PFSK-1 (cell line): ENCODE data around the gene SYTL2.

Source experiments
- FOXP2 ChIP-seq: optimal IDR thresholded peaks from 2 replicates; pipeline ENCODE3; 2011; ENCODE audit warnings: borderline replicate concordance, control low read depth, inconsistent platforms; ENCODE audit not compliant: insufficient read depth; ENCODE audit errors: extremely low read length, extremely low read depth
- POLR2AphosphoS5 ChIP-seq: IDR thresholded peaks from 2 replicates; pipeline ENCODE4 v1.6.1; 2012; ENCODE audit warnings: low read depth, mild to moderate bottlenecking, control low read depth, low read length, moderate library complexity
- SIN3A ChIP-seq: IDR thresholded peaks from 2 replicates; pipeline ENCODE4 v1.6.1; 2012; ENCODE audit warnings: mild to moderate bottlenecking, low read length, moderate library complexity, borderline replicate concordance; ENCODE audit not compliant: insufficient read depth
- TAF1 ChIP-seq: IDR thresholded peaks from 2 replicates; pipeline ENCODE4 v1.6.1; 2012; ENCODE audit warnings: low read length, control low read depth, borderline replicate concordance; ENCODE audit not compliant: insufficient read depth
- TF ChIP-seq, protein P1 (sequence below), 2 experiments: IDR thresholded peaks; 2 replicates each; pipeline versions ENCODE4 v1.6.1 to v1.8.0; 2011 to 2012; ENCODE audit warnings: low read depth in 2 of 2, low read length in 2 of 2, control low read depth in 1 of 2, inconsistent platforms in 1 of 2, mild to moderate bottlenecking in 1 of 2, moderate library complexity in 1 of 2; ENCODE audit not compliant: insufficient read depth in 1 of 2

The SYTL2 gene

DNA sequence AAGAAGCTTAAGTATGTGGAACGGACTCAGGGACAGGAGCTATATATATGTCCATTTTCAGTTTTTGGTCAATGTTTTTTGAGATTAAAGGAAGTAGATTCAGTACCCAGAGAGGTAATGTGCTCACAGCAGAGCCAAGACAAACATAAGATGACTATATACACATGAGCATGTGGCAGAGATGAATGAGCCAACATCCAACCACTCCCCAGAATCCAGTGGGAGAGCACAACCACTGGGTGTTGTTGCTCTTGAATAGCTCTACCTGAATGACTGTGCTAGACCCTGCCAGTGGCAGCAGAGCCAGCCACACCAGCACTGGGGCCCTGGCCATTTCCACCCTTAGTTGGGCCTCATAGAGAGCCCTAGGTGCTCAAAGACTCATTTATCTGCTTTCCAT is 10.7 kb upstream of the SYTL2 start:
- TF ChIP-seq, protein P1, sequence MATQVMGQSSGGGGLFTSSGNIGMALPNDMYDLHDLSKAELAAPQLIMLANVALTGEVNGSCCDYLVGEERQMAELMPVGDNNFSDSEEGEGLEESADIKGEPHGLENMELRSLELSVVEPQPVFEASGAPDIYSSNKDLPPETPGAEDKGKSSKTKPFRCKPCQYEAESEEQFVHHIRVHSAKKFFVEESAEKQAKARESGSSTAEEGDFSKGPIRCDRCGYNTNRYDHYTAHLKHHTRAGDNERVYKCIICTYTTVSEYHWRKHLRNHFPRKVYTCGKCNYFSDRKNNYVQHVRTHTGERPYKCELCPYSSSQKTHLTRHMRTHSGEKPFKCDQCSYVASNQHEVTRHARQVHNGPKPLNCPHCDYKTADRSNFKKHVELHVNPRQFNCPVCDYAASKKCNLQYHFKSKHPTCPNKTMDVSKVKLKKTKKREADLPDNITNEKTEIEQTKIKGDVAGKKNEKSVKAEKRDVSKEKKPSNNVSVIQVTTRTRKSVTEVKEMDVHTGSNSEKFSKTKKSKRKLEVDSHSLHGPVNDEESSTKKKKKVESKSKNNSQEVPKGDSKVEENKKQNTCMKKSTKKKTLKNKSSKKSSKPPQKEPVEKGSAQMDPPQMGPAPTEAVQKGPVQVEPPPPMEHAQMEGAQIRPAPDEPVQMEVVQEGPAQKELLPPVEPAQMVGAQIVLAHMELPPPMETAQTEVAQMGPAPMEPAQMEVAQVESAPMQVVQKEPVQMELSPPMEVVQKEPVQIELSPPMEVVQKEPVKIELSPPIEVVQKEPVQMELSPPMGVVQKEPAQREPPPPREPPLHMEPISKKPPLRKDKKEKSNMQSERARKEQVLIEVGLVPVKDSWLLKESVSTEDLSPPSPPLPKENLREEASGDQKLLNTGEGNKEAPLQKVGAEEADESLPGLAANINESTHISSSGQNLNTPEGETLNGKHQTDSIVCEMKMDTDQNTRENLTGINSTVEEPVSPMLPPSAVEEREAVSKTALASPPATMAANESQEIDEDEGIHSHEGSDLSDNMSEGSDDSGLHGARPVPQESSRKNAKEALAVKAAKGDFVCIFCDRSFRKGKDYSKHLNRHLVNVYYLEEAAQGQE (IDR thresholded peaks at IDR 0.05; ENCODE audit: insufficient read depth in 1 of 2, low read depth in 2 of 2, low read length in 2 of 2), result no peak
- TF ChIP-seq TAF1 (no peak), FOXP2 (no peak), POLR2AphosphoS5 (no peak), SIN3A (no peak)

DNA sequence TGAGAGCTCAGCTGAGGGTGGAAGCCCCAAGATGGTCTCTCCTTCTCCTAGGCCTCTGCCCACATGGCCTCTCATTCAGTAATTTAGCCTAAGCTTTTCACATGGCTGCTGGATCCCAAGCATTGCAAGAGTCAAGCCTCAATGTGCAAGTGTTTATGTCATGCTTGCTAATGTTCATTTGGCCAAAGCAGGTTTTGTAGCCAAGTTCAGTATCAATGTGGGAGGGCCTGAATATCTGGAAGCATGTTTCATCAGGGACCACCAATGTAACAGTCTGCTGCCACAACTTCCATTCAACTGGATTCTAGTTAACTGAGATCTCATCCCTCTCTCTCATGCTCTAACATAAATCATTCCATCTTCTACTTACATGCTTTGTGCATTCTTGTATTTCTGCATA is 8.5 kb upstream of the SYTL2 start:
- TF ChIP-seq TAF1 (no peak), FOXP2 (no peak), SIN3A (no peak), POLR2AphosphoS5 (no peak)
- TF ChIP-seq, protein P1 (IDR thresholded peaks at IDR 0.05; ENCODE audit: insufficient read depth in 1 of 2, low read depth in 2 of 2, low read length in 2 of 2), result no peak

DNA sequence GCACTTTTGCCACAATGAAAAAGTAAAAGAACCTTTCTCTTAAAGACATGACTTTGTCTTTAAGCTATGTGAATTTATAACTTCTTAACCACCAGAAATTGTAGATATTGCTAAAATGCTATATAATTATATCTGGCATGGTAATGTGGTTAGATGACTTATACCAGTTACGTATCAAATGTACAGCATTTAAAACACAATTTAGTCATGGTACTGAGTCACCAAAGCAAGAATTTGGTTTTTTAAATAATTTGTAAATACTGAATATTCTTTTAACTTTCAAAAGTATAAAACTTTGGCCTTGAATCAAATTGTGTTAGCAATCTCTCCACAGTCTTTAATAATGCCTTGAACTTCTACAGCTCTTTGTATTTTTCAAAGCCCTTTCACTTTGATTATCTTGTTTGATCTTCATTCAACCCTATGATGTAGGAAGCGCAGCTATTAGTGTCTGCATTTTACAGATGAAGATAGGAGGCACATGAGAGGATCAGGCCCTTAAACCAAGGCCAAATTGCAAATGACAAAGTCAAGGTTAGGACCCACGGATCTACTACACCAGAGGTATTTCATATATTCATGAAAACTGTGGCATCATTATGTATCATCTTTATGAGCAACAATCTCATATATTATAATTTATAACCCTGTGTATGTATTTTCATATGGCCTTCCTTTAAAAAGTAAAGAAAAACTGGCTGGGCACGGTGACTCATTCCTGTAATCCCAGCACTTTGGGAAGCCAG is 4.4 kb upstream of the SYTL2 start:
- TF ChIP-seq TAF1 (no peak), SIN3A (no peak), POLR2AphosphoS5 (no peak), FOXP2 (no peak)
- TF ChIP-seq, protein P1 (IDR thresholded peaks at IDR 0.05; ENCODE audit: insufficient read depth in 1 of 2, low read depth in 2 of 2, low read length in 2 of 2), result no peak

DNA sequence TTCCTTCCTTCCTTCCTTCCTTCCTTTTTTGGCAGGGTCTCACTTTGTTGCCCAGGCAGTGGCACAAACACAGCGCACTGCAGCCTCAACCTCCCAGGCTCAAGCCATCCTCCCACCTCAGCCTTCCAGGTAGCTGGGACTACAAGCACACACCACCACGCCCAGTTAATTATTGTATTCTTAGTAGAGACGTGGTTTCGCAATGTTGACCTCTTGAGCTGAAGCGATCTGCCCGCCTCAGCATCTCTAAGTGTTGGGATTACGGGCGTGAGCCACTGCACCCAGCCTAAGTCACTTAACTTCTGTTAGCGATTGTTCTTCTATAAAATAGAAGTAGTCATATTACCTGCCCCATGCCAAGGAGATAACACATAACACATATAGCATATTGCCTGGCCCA is 2.8 kb upstream of the SYTL2 start:
- TF ChIP-seq SIN3A (no peak), FOXP2 (no peak)

DNA sequence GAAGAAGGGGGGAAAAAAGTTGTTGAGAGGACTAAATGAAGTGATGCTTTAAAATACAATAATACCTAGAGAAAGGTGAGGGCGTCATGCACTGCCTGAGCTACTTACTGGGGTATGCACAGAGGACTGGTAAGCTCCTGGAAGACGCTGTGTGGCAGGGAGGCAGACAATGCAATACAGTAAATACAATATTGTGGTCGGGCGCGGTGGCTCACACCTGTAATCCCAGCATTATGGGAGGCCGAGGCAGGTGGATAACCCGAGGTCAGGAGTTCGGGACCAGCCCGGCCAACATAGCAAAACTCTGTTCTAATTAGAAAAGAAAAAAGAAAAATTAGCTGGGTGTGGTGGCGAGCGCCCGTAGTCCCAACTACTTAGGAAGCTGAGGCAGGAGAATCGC is 683 bp upstream of the SYTL2 start:
- TF ChIP-seq FOXP2, result no peak
- no peak for TF ChIP-seq POLR2AphosphoS5
- TF ChIP-seq, protein P1 (IDR thresholded peaks at IDR 0.05; ENCODE audit: insufficient read depth in 1 of 2, low read depth in 2 of 2, low read length in 2 of 2), result no peak
- TF ChIP-seq SIN3A, result no peak
- no peak for TF ChIP-seq TAF1
